Stimulated activated CD8-positive, alpha-beta memory T cell treated with anti-CD3 and anti-CD28 coated beads, Interleukin-12 subunit alpha, Interleukin-12 subunit beta, amount 100 ng/mL, for 4 hours (primary cell): ENCODE data around the gene ZKSCAN5.
"Not testable (repeated sequence)": the region's sequence is repeated elsewhere in the genome, so short reads cannot be mapped to it uniquely, and the experiment has no call there.

Experiments used
- DNase-seq: peaks from one replicate; pipeline ENCODE4 v3.0.0-alpha.2; 2020; ENCODE audit warnings: low read depth

Gene ZKSCAN5

DNA sequence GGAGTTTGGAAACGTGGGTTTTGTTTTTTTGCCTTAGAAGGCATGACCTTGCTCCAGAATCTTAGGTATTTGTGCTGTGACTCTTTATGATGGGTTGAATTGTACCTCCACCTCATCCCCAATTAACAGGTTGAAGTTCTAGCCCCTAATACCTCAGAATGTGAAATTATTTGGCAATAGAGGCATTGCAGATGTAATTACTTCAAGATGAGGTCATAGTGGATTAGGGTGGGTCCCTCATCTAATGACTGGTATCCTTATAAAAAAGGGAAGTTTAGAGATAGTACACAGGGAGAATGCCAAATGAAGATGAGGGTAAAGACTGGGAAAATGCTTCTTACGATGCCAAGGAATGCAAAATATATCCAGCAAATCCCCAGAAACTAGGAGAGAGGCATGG is 50.5 kb downstream of the ZKSCAN5 start:
- no peak for DNase-seq

GRCh38 chr7:99557196-99557607 is 52.7 kb downstream of the ZKSCAN5 start:
- no peak for DNase-seq

DNA sequence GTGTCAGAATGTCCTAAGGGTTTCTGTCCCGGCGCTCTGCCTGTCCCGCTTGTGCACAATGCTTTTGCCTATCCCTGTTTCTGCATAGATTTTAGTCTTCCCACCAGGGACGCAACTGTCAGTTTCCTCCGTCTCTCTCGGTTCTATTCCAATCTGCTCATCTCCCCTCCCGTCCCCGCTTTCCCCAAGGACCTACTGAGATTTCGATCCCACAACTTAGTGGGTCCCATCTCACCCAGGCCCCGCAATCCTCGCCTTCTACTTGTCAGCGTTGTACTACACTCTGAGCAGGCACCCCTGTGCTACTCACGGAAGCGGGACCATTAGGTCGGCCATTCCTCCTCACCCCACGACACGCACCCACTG is 53.5 kb downstream of the ZKSCAN5 start:
- DNase-seq: no peak

GRCh38 chr7:99558306-99559174 is 54.1 kb downstream of the ZKSCAN5 start, which contains the start of gene ZNF655:
ZNF655 (plus strand) TSS chr7:99558642; CDS start chr7:99560560, 1,918 bp downstream.
- peak; percentile 87 for DNase-seq

DNA sequence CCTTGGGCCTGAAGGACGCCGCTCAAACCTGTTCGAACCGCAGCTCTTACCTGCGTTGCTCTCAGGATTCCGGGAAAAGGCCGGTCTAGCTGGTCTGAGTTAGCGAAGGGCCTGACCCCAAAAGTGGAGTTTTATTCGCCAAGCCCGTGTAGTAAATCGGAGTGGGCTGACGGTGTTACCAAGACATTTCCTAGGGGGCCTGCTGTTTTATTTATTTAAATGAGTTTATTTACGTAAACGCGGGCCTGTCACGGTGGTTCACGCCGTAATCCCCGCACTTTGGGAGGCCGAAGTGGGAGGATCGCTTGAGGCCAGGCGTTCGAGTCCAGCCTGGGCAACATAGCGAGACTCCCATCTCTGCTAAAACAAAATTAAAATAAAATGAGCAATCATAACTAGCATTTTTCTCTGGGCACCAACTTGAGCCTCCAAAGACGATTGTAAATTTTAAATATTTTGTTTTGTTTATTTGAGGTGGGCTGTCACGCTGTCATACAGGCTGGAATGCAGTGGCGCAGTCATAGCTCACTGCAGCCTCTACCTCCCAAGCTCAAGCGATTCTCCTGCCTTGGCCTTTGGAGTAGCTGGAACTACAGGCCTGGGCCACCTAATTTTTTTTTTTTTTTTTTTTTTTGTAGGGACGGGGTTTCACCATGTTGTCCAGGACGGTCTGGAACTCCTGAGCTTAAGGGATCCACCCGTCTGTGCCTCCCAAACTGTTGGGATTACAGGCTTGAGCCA is 54.9 kb downstream of the ZKSCAN5 start:
- DNase-seq: no peak

- no peak for DNase-seq
Measured at GRCh38 chr7:99560834-99561736, 56.6 kb downstream of the ZKSCAN5 start.

DNA sequence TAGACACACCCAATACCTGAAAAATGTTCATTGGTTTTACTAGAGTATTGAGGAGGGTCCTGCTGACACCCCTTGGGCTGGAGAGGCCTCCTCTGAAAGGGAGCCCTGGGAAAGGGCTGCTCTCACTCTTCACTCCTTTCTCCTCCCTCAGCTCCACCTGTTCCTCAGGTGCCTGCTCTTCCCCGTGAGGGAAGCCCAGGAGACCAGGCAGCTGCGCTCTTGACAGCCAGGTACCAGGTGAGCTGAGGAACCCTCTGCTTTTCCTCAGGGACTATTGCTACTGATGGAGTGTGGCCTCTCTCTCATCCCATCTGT is 57.2 kb downstream of the ZKSCAN5 start:
- no peak for DNase-seq

DNA sequence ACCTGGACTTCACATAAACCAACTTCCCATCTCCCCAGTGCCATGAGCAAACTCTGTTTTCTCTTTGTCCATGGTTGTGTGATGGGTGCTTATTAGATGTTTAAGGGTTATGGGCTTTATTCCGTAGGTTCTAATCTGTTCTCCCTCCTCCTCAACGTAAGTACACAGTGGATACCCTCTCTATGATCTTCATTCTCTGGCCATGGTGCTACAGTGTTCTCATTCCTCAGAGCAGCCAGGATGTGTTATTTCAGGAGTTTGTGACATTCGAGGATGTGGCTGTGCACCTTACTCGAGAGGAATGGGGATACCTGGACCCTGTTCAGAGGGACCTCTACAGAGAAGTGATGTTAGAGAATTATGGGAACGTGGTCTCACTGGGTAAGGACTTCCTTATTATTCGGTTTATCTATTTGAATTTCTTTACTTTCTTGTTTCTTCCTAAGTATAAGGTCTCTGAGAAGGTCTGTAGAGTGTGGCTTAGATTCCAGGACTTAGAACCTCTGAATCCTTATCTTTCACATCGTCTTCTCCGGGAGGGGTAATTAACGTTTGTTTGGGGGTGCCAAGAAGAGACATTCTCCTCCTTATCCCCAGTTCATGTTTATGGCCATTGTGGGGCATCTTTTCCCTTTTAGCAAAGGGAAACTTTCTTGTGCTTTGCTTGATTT is 57.8 kb downstream of the ZKSCAN5 start:
- no peak for DNase-seq

- no peak for DNase-seq
Measured at GRCh38 chr7:99562832-99563231, 58.4 kb downstream of the ZKSCAN5 start.

- no peak for DNase-seq
Measured at GRCh38 chr7:99563650-99564049, 59.2 kb downstream of the ZKSCAN5 start.

DNA sequence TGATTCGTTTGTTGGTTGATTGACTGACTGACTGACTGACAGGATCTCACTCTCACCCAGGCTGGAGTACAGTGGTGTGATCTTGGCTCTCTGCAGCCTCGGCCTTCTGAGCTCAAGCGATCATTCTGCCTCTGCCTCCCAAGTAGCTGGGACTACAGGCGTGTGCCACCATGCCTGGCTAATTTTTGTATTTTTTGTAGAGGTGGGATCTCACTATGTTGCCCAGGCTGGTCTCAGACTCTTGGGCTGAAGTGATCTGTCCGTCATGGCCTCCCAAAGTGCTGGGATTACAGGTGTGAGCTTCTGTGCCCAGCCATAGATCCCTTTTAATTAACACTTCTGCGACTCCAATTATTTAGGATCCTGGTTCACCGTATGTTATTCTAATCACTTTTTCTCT is 64.3 kb downstream of the ZKSCAN5 start:
- not testable (repeated sequence) for DNase-seq

DNA sequence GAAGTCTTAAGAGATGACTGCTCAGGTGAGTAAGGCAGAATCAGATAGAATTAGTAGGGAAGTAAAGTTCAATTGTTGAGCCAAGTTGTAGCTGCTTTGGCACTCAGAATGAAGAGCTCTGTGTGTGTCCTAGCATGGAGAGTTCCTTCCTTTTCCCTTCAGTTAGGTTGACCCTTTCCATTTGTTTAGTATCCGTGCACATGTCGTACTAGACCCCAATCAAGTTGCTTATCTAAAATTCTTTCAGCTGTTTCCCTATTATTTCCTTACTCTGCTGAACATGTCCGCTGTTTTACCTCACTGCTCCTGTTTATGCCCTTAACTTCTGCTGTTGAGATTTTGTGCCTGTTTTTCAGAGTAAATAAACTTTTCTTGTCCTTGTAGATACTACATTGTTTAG is 67.3 kb downstream of the ZKSCAN5 start:
- DNase-seq: no peak

DNA sequence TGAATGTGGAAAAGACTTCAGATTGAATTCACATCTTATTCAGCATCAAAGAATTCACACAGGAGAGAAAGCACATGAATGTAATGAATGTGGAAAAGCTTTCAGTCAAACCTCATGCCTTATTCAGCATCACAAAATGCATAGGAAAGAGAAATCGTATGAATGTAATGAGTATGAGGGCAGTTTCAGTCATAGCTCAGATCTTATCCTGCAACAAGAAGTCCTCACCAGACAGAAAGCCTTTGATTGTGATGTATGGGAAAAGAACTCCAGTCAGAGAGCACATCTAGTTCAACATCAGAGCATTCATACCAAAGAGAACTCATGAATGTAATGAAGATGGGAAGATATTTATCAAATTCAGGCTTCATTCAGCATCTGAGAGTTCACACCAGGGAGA is 68.8 kb downstream of the ZKSCAN5 start:
- DNase-seq: no peak

- DNase-seq: no peak
Measured at GRCh38 chr7:99576251-99576650, 71.8 kb downstream of the ZKSCAN5 start.

GRCh38 chr7:99579281-99579955 is 75.0 kb downstream of the ZKSCAN5 start:
- DNase-seq: no peak

DNA sequence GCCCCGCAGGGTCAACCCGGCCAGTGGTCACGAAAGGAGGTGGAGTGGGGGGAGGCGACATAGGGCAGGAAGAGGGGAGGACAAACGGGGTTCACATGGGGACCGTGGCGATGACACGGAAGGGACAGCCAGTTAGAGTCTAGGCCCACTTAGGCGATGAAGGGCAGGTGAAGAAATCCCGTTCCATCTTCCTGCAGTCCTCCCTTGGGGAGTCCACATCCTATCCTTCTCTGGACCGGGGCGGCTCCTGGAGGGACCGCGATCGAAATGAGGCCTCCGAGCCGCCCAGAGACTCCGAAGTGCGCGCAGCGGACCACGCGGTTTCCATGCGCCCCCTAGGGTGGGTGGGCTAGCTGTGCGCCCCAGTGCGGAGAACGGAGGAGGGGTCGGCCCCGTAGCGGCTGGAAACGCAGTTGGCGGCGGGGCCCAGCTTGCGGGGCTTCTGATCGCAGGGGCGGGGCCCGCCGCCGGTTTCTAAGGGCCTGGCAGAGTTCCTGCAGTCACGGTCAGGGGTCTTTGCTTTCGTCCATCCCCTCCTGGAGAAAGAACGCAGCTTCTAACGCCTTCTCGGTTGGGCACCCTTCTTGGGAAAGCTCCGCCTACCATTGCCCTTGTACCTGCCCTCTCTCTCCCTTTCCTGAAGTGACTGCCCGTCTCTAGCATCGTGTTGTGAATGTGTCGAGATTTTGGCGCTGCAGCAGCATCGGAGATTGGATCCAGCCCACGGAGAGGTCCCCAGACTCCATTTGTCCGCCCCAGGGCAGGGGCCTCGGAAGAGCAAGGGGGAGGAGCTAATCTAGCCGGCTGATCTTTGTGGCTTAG is 75.7 kb downstream of the ZKSCAN5 start:
- DNase-seq: peak; percentile 46

GRCh38 chr7:99580778-99581332 is 76.4 kb downstream of the ZKSCAN5 start:
- DNase-seq: not testable (repeated sequence)
